NOMO-1 treated with DMSO at 0.1 percent for 48 hours (cell line): ENCODE data around the gene IRF5.
A peak's percentile ranks its signal among the peaks of the same experiment; 100 is the strongest.

Source experiments
- DNase-seq: peaks from one replicate; lab custom pipeline; 2025; ENCODE audit not compliant: unreplicated experiment; lab: John Stamatoyannopoulos, UW

IRF5 gene

GRCh38 chr7:128937647-128938543 lies at the start of gene IRF5:
IRF5 (plus strand) TSS chr7:128937927; CDS start chr7:128942082, 4,155 bp downstream.
- DNase-seq = peak; percentile 39

- DNase-seq = no peak
Measured at GRCh38 chr7:128888039-128888755, 49.5 kb upstream of the IRF5 start.

- DNase-seq = no peak
Measured at GRCh38 chr7:128888756-128889095, 49.0 kb upstream of the IRF5 start.

- DNase-seq = no peak
Measured at GRCh38 chr7:128889121-128889520, 48.6 kb upstream of the IRF5 start.

- no peak for DNase-seq
Measured at GRCh38 chr7:128890306-128891109, 47.2 kb upstream of the IRF5 start.

GRCh38 chr7:128891110-128891941 lies 46.4 kb upstream of the IRF5 start:
- DNase-seq = no peak

- no peak for DNase-seq
Measured at GRCh38 chr7:128891942-128892269, 45.8 kb upstream of the IRF5 start.

- no peak for DNase-seq
Measured at GRCh38 chr7:128892521-128893250, 45.0 kb upstream of the IRF5 start.

GRCh38 chr7:128893251-128894100 lies 44.3 kb upstream of the IRF5 start:
- DNase-seq = no peak

- DNase-seq = no peak
Measured at GRCh38 chr7:128894101-128894440, 43.7 kb upstream of the IRF5 start.

- no peak for DNase-seq
Measured at GRCh38 chr7:128895320-128895719, 42.4 kb upstream of the IRF5 start.

- no peak for DNase-seq
Measured at GRCh38 chr7:128899392-128899791, 38.3 kb upstream of the IRF5 start.

GRCh38 chr7:128900237-128900636 lies 37.5 kb upstream of the IRF5 start:
- DNase-seq = no peak

- no peak for DNase-seq
Measured at GRCh38 chr7:128902761-128903585, 34.8 kb upstream of the IRF5 start.

GRCh38 chr7:128903621-128904361 lies 33.9 kb upstream of the IRF5 start:
- no peak for DNase-seq

GRCh38 chr7:128904381-128905197 lies 33.1 kb upstream of the IRF5 start:
- peak; percentile 37 for DNase-seq
